GM06990 (cell line): ENCODE data around the gene SLC23A2.
A peak's percentile ranks its signal among the peaks of the same experiment; 100 is the strongest.

Experiments used
- DNase-seq: peaks from one replicate; pipeline ENCODE4 v3.0.0-alpha.2; 2011; ENCODE audit not compliant: insufficient read length; ENCODE audit errors: extremely low read depth
- H3K27me3 ChIP-seq: replicated peaks from 2 replicates; pipeline ENCODE4 v1.6.0; 2011; ENCODE audit warnings: low read length; ENCODE audit not compliant: control insufficient read depth, insufficient read depth
- H3K36me3 ChIP-seq: 2 replicates; pipeline ENCODE4 v1.5.1; 2011; ENCODE audit warnings: low read length; ENCODE audit not compliant: control insufficient read depth, insufficient read depth
- H3K4me3 ChIP-seq: replicated peaks from 2 replicates; pipeline ENCODE4 v1.5.1; 2011; ENCODE audit warnings: low read depth, mild to moderate bottlenecking, control low read depth, low read length
- CTCF ChIP-seq: IDR thresholded peaks from 2 replicates; pipeline ENCODE4 v1.5.1; 2011; ENCODE audit warnings: low read length, control low read depth, mild to moderate bottlenecking, inconsistent platforms; ENCODE audit not compliant: insufficient read depth, poor library complexity, severe bottlenecking

Gene SLC23A2

GRCh38 chr20:4812641-4813075 is 188.7 kb downstream of the SLC23A2 start:
- no peak for TF ChIP-seq CTCF
- H3K36me3 ChIP-seq, result no peaks in the 10 kb centered on the region
- DNase-seq, result no peak
- peak overlapping the region; percentile 65 for H3K4me3 ChIP-seq
- H3K27me3 ChIP-seq, result no peaks in the 10 kb centered on the region

GRCh38 chr20:4812216-4812615 is 189.1 kb downstream of the SLC23A2 start:
- DNase-seq, result no peak
- Histone ChIP-seq H3K36me3 (no peaks in the 10 kb centered on the region), H3K4me3 (no peak overlapping the region)

GRCh38 chr20:4811661-4812181 is 189.6 kb downstream of the SLC23A2 start:
- Histone ChIP-seq H3K36me3 (no peaks in the 10 kb centered on the region), H3K4me3 (no peak overlapping the region), H3K27me3 (no peaks in the 10 kb centered on the region)
- DNase-seq, result peak; percentile 68
- no peak for TF ChIP-seq CTCF

More at GRCh38 chr20:4812216-4812615, 189.1 kb downstream of the SLC23A2 start:
- no peak for TF ChIP-seq CTCF
- no peaks in the 10 kb centered on the region for H3K27me3 ChIP-seq

- Histone ChIP-seq H3K36me3 (no peaks in the 10 kb centered on the region), H3K4me3 (no peak overlapping the region), H3K27me3 (no peaks in the 10 kb centered on the region)
- DNase-seq, result no peak
- no peak for TF ChIP-seq CTCF
Observed at GRCh38 chr20:4811257-4811656, 190.1 kb downstream of the SLC23A2 start.

- peaks cover 4% of the 10 kb centered on the region for H3K36me3 ChIP-seq
- H3K27me3 ChIP-seq, result no peaks in the 10 kb centered on the region
- no peak for TF ChIP-seq CTCF
- H3K4me3 ChIP-seq, result no peak overlapping the region
- no peak for DNase-seq
Observed at GRCh38 chr20:4810426-4811019, 190.8 kb downstream of the SLC23A2 start.
